HG03460 (cell line): ENCODE measurements around the gene TMEM59L.

Experiments
- ATAC-seq: cut with Tn5 transposase; IDR thresholded peaks from one replicate; pipeline ENCODE4 v1.9.1; 2021; ENCODE audit not compliant: unreplicated experiment

Gene TMEM59L

GRCh38 chr19:18608102-18608804 lies 4.4 kb upstream of the TMEM59L start:
- no peak for ATAC-seq

GRCh38 chr19:18608805-18609716 lies 3.6 kb upstream of the TMEM59L start:
- no peak for ATAC-seq

GRCh38 chr19:18609717-18610051 lies 3.0 kb upstream of the TMEM59L start:
- ATAC-seq = no peak

GRCh38 chr19:18610245-18610555 lies 2.5 kb upstream of the TMEM59L start:
- no peak for ATAC-seq

GRCh38 chr19:18610556-18611326 lies 1.9 kb upstream of the TMEM59L start:
- no peak for ATAC-seq

- no peak for ATAC-seq
These were observed 1.2 kb upstream of the TMEM59L start for GRCh38 chr19:18611327-18612050.

GRCh38 chr19:18612051-18612771 lies 459 bp upstream of the TMEM59L start:
- no peak for ATAC-seq

GRCh38 chr19:18613589-18614234 lies 1.0 kb downstream of the TMEM59L start:
- no peak for ATAC-seq

- ATAC-seq = no peak
These were observed 3.4 kb downstream of the TMEM59L start for GRCh38 chr19:18616023-18616422.

GRCh38 chr19:18617562-18617961 lies 4.9 kb downstream of the TMEM59L start:
- ATAC-seq = no peak

- ATAC-seq = no peak
These were observed 5.6 kb downstream of the TMEM59L start for GRCh38 chr19:18618236-18618635.

GRCh38 chr19:18620311-18620710 lies 7.6 kb downstream of the TMEM59L start:
- no peak for ATAC-seq

- no peak for ATAC-seq
These were observed 8.2 kb downstream of the TMEM59L start for GRCh38 chr19:18620902-18621301.

GRCh38 chr19:18626906-18627305 lies 14.2 kb downstream of the TMEM59L start:
- ATAC-seq = no peak

GRCh38 chr19:18629166-18630088 lies 16.8 kb downstream of the TMEM59L start:
- ATAC-seq = no peak

GRCh38 chr19:18633321-18633720 lies 20.7 kb downstream of the TMEM59L start:
- ATAC-seq = no peak

- no peak for ATAC-seq
These were observed 22.1 kb downstream of the TMEM59L start for GRCh38 chr19:18634612-18635297.

GRCh38 chr19:18635831-18636182 lies 23.1 kb downstream of the TMEM59L start:
- no peak for ATAC-seq
